Neural cell (in vitro differentiated cells): ENCODE data around the gene ACSS3. TPM values are rescaled to one million over a fixed set of nuclear protein-coding genes. Genes with fewer than 3 reads are reported as not detected.

Experiments
- H2AFZ ChIP-seq: fragments of 200-600, 300-800 bp; sonication (generic), shearing (Covaris generic); 2 replicates; pipeline ENCODE4 v1.6.0; 2014; ENCODE audit warnings: low read depth, mild to moderate bottlenecking, antibody characterized with exemption, low read length, moderate library complexity
- H3F3A ChIP-seq: fragments of 200-600 bp; shearing (Covaris generic); 2 replicates; pipeline ENCODE4 v1.6.1; 2016; ENCODE audit warnings: mild to moderate bottlenecking, moderate library complexity, mixed read lengths, antibody characterized with exemption, low read length; ENCODE audit not compliant: insufficient read depth, poor library complexity, severe bottlenecking
- H3K27ac ChIP-seq: fragments of 200-600, 300-800 bp; sonication (generic), shearing (Covaris generic); 2 replicates; pipeline ENCODE4 v1.5.1; 2014; ENCODE audit warnings: mild to moderate bottlenecking, low read length, moderate library complexity
- H3K27me3 ChIP-seq: fragments of 300-800, 200-600 bp; sonication (generic), shearing (Covaris generic); 2 replicates; pipeline ENCODE4 v1.6.0; 2014; ENCODE audit warnings: mild to moderate bottlenecking, low read depth, low read length, moderate library complexity; ENCODE audit not compliant: insufficient read depth
- H3K36me3 ChIP-seq: fragments of 300-800, 200-600 bp; sonication (generic), shearing (Covaris generic); 2 replicates; pipeline ENCODE4 v1.5.1; 2014; ENCODE audit warnings: mild to moderate bottlenecking, antibody characterized with exemption, low read length, moderate library complexity; ENCODE audit not compliant: insufficient read depth
- H3K4me2 ChIP-seq: fragments of 300-800, 200-600 bp; sonication (generic), shearing (Covaris generic); 2 replicates; pipeline ENCODE4 v1.6.0; 2014; ENCODE audit warnings: mild to moderate bottlenecking, low read length
- H3K4me3 ChIP-seq: fragments of 300-800, 200-600 bp; sonication (generic), shearing (Covaris generic); 2 replicates; pipeline ENCODE4 v1.5.1; 2014; ENCODE audit warnings: mild to moderate bottlenecking, low read length, moderate library complexity
- H3K79me2 ChIP-seq: fragments of 200-600 bp; shearing (Covaris generic); replicated peaks from 2 replicates; pipeline ENCODE4 v1.6.0; 2014; ENCODE audit warnings: mild to moderate bottlenecking, low read length, moderate library complexity; ENCODE audit not compliant: insufficient read depth
- H3K9ac ChIP-seq: fragments of 300-800, 200-600 bp; sonication (generic), shearing (Covaris generic); 2 replicates; pipeline ENCODE4 v1.6.1; 2016; ENCODE audit warnings: mild to moderate bottlenecking, low read length, mixed read lengths
- H3K9me2 ChIP-seq: fragments of 200-600 bp; shearing (Covaris generic); 2 replicates; pipeline ENCODE4 v1.6.1; 2016; ENCODE audit warnings: mild to moderate bottlenecking, low read length, mixed read lengths; ENCODE audit not compliant: insufficient read depth
- H3K9me3 ChIP-seq: fragments of 200-600, 300-800 bp; sonication (generic), shearing (Covaris generic); 2 replicates; pipeline ENCODE4 v1.6.1; 2016; ENCODE audit warnings: mild to moderate bottlenecking, mixed run types, low read length, moderate library complexity, mixed read lengths
- H4K20me1 ChIP-seq: fragments of 200-600 bp; shearing (Covaris generic); 2 replicates; pipeline ENCODE4 v1.6.1; 2016; ENCODE audit warnings: mild to moderate bottlenecking, mixed run types; ENCODE audit not compliant: insufficient read depth
- CTCF ChIP-seq: fragments of 450-650 bp; IDR thresholded peaks from 2 replicates; pipeline ENCODE4 v1.5.1; 2014; ENCODE audit warnings: antibody characterized with exemption, mild to moderate bottlenecking, moderate library complexity; ENCODE audit not compliant: poor library complexity, severe bottlenecking
- EP300 ChIP-seq: fragments of 450-650 bp; conservative IDR thresholded peaks from 2 replicates; pipeline ENCODE4 v1.6.1; 2014; ENCODE audit warnings: antibody characterized with exemption, mild to moderate bottlenecking, moderate library complexity; ENCODE audit not compliant: poor library complexity, severe bottlenecking
- EZH2 ChIP-seq: fragments of 200-600, 300-800 bp; shearing (Covaris generic), sonication (generic); IDR thresholded peaks from 2 replicates; pipeline ENCODE4 v1.6.1; 2014; ENCODE audit warnings: antibody characterized with exemption, low read length, borderline replicate concordance, mild to moderate bottlenecking; ENCODE audit not compliant: insufficient read depth, poor library complexity, severe bottlenecking
- MXI1 ChIP-seq: fragments of 450-650 bp; conservative IDR thresholded peaks from 2 replicates; pipeline ENCODE4 v1.6.1; 2014; ENCODE audit warnings: antibody characterized with exemption, mild to moderate bottlenecking; ENCODE audit not compliant: poor library complexity, severe bottlenecking
- POLR2AphosphoS5 ChIP-seq: IDR thresholded peaks from 2 replicates; pipeline ENCODE4 v1.6.1; 2012
- RAD21 ChIP-seq: fragments of 450-650 bp; conservative IDR thresholded peaks from 2 replicates; pipeline ENCODE4 v1.6.1; 2014; ENCODE audit warnings: antibody characterized with exemption, mild to moderate bottlenecking, moderate library complexity
- REST ChIP-seq: IDR thresholded peaks from 2 replicates; pipeline ENCODE4 v1.6.1; 2012; ENCODE audit warnings: borderline replicate concordance
- SMC3 ChIP-seq: fragments of 450-650 bp; conservative IDR thresholded peaks from 2 replicates; pipeline ENCODE4 v1.6.1; 2014; ENCODE audit warnings: antibody characterized with exemption, mild to moderate bottlenecking, moderate library complexity; ENCODE audit not compliant: poor library complexity
- TAF1 ChIP-seq: IDR thresholded peaks from 2 replicates; pipeline ENCODE4 v1.6.1; 2012; ENCODE audit warnings: low read depth
- polyA plus RNA-seq: library from polyadenylated mRNA; depleted of rRNA; stranded (reverse); fragments of >200 nt; gene quantifications from 2 replicates; pipeline ENCODE4 v1.2.3, GENCODE V29; 2014

The ACSS3 gene
- polyA plus RNA-seq, 1 donor from 2014 or later: 0.31 TPM

GRCh38 chr12:81245907-81246570 is 168.2 kb downstream of the ACSS3 start:
- TF ChIP-seq REST (no peak), MXI1 (no peak), CTCF (no peak), EZH2 (no peak), TAF1 (no peak), RAD21 (no peak), EP300 (no peak), SMC3 (no peak), POLR2AphosphoS5 (no peak)
- Histone ChIP-seq H3K4me3 (no peak overlapping the region), H3K27me3 (no peaks in the 10 kb centered on the region), H3K27ac (no peak overlapping the region), H3K9me3 (no peaks in the 10 kb centered on the region), H3K9ac (no peak overlapping the region), H3K9me2 (no peaks in the 10 kb centered on the region), H4K20me1 (no peaks in the 10 kb centered on the region), H3K36me3 (no peaks in the 10 kb centered on the region), H3K79me2 (no peaks in the 10 kb centered on the region), H3K4me2 (no peak overlapping the region), H2AFZ (no peak overlapping the region), H3F3A (no peaks in the 10 kb centered on the region)

GRCh38 chr12:81249976-81250375 is 172.1 kb downstream of the ACSS3 start:
- no peak overlapping the region for H3K4me3 ChIP-seq
- no peaks in the 10 kb centered on the region for H3K9me2 ChIP-seq
- no peaks in the 10 kb centered on the region for H3K9me3 ChIP-seq
- H3K4me2 ChIP-seq: no peak overlapping the region
- H3K9ac ChIP-seq: no peak overlapping the region
- H3K79me2 ChIP-seq: no peaks in the 10 kb centered on the region
- no peaks in the 10 kb centered on the region for H3K27me3 ChIP-seq
- H3K27ac ChIP-seq: no peak overlapping the region
- H2AFZ ChIP-seq: no peak overlapping the region
- no peaks in the 10 kb centered on the region for H4K20me1 ChIP-seq
- H3K36me3 ChIP-seq: no peaks in the 10 kb centered on the region
- no peak for TF ChIP-seq SMC3
- TF ChIP-seq REST: no peak
- no peak for TF ChIP-seq MXI1
- no peak for TF ChIP-seq TAF1
- TF ChIP-seq CTCF: no peak
- no peak for TF ChIP-seq EP300
- TF ChIP-seq RAD21: no peak
- no peak for TF ChIP-seq EZH2
- no peak for TF ChIP-seq POLR2AphosphoS5
- no peaks in the 10 kb centered on the region for H3F3A ChIP-seq
